ENCODE measurements around the gene SPOCK3. TPM values are rescaled to one million over a fixed set of nuclear protein-coding genes. Genes with fewer than 3 reads are reported as not detected.

The SPOCK3 gene
- polyA plus RNA-seq, 3 donors = 0.31 to 1.9 (median 1.2) TPM

DNA sequence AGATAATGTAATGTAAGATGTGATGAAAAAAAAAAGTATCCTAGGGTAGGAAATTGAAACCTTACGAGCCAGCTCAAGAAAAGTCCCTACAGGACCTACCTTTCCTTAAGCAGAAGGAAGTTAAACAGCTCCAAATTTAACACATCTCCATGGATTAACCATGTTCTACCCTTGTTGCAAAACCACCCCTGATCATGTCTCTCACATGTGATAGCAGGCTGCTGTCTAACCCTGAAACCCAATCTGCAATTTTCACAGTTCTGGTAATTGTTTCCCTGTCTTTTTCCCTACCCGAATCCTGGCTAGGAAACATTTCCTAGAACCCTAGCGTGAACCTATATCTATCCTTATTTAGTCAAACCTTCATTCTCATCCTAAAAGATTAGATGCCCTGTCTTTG, 198.9 kb downstream of the SPOCK3 start:
- H3K36me3 ChIP-seq (replicated peaks in 1 of 2; ENCODE audit: control insufficient read depth in 1 of 2, insufficient read depth in 2 of 2, low read length in 2 of 2) = no peaks in the 10 kb centered on the region
- no peak overlapping the region for H3K27ac Mint-ChIP-seq
- H3K4me3 ChIP-seq (replicated peaks in 1 of 3; ENCODE audit: low read depth in 2 of 3, low read length in 3 of 3) = no peak overlapping the region
- DNase-seq = no peak
- H2AFZ ChIP-seq (ENCODE audit: insufficient read depth, low read depth, low read length, poor library complexity, severe bottlenecking) = no peak overlapping the region
- no peaks in the 10 kb centered on the region for H3K4me1 ChIP-seq (ENCODE audit: control insufficient read depth in 1 of 2, insufficient read depth in 2 of 2, low read length in 2 of 2)
- H3K4me3 Mint-ChIP-seq = no peak overlapping the region
- peaks cover 0 to 1% (median 1%) of the 10 kb centered on the region in 3 donors for H3K27me3 Mint-ChIP-seq (ENCODE audit: low read depth in 3 of 3)
- 88% methylated on average over 3 of the region's 3 CpGs for WGBS (ENCODE audit: insufficient coverage)
- H3K27ac ChIP-seq (ENCODE audit: low read depth in 1 of 2, low read length in 2 of 2) = no peak overlapping the region
- H3K9me3 Mint-ChIP-seq = peaks cover 0 to 5% (median 0%) of the 10 kb centered on the region in 7 donors
- H3K79me2 ChIP-seq (ENCODE audit: insufficient read depth, low read length) = no peaks in the 10 kb centered on the region
- TF ChIP-seq, protein P1, sequence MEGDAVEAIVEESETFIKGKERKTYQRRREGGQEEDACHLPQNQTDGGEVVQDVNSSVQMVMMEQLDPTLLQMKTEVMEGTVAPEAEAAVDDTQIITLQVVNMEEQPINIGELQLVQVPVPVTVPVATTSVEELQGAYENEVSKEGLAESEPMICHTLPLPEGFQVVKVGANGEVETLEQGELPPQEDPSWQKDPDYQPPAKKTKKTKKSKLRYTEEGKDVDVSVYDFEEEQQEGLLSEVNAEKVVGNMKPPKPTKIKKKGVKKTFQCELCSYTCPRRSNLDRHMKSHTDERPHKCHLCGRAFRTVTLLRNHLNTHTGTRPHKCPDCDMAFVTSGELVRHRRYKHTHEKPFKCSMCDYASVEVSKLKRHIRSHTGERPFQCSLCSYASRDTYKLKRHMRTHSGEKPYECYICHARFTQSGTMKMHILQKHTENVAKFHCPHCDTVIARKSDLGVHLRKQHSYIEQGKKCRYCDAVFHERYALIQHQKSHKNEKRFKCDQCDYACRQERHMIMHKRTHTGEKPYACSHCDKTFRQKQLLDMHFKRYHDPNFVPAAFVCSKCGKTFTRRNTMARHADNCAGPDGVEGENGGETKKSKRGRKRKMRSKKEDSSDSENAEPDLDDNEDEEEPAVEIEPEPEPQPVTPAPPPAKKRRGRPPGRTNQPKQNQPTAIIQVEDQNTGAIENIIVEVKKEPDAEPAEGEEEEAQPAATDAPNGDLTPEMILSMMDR (IDR thresholded peaks at IDR 0.05) = no peak
- H3K9me3 ChIP-seq (replicated peaks in 1 of 2; ENCODE audit: control insufficient read depth in 1 of 2, insufficient read depth in 1 of 2, low read length in 2 of 2) = peaks cover 0 to 3% of the 10 kb centered on the region in 2 donors
- H3K27me3 ChIP-seq (ENCODE audit: control insufficient read depth in 2 of 2, insufficient read depth in 2 of 2, low read length in 2 of 2) = no peaks in the 10 kb centered on the region
- no peaks in the 10 kb centered on the region for H4K20me1 ChIP-seq (ENCODE audit: insufficient read depth, low read length)
- intact Hi-C loops (cut with micrococcal nuclease) = no loop called here
- no peaks in the 10 kb centered on the region for H3K36me3 Mint-ChIP-seq
- H3K4me2 ChIP-seq (replicated peaks; ENCODE audit: extremely low read depth, low read length, poor library complexity, severe bottlenecking) = no peak overlapping the region
- no peaks in the 10 kb centered on the region for H3K4me1 Mint-ChIP-seq
- no peak overlapping the region for H3K9ac ChIP-seq (ENCODE audit: insufficient read depth, low read length, poor library complexity, severe bottlenecking)

DNA sequence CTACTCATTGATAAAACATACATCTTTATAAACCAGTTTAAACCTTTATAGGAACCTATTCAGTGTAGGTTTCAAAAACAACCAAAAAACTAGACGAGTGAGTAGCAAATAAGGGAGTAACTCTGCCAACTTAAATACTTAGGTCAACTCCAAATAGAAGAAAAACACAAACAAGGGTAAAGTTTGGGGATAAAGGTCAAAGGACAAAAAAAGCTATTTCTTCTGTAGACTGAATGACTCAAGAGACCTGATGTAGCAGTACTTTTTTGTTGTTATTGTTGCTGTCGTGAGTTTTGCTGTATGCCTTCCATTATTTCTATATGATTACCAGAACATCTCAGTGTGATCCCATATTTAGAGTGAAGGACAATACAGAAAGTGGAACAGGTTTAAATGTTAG, 199.3 kb downstream of the SPOCK3 start:
- Histone ChIP-seq H3K79me2 (ENCODE audit: insufficient read depth, low read length) (no peaks in the 10 kb centered on the region), H3K27ac (ENCODE audit: low read depth in 1 of 2, low read length in 2 of 2) (no peak overlapping the region), H4K20me1 (ENCODE audit: insufficient read depth, low read length) (no peaks in the 10 kb centered on the region), H3K9ac (ENCODE audit: insufficient read depth, low read length, poor library complexity, severe bottlenecking) (no peak overlapping the region), H3K4me2 (replicated peaks; ENCODE audit: extremely low read depth, low read length, poor library complexity, severe bottlenecking) (no peak overlapping the region), H3K4me1 (ENCODE audit: control insufficient read depth in 1 of 2, insufficient read depth in 2 of 2, low read length in 2 of 2) (no peaks in the 10 kb centered on the region), H3K4me3 (replicated peaks in 1 of 3; ENCODE audit: low read depth in 2 of 3, low read length in 3 of 3) (no peak overlapping the region), H2AFZ (ENCODE audit: insufficient read depth, low read depth, low read length, poor library complexity, severe bottlenecking) (no peak overlapping the region), H3K9me3 (replicated peaks in 1 of 2; ENCODE audit: control insufficient read depth in 1 of 2, insufficient read depth in 1 of 2, low read length in 2 of 2) (peaks cover 0 to 3% of the 10 kb centered on the region in 2 donors), H3K27me3 (ENCODE audit: control insufficient read depth in 2 of 2, insufficient read depth in 2 of 2, low read length in 2 of 2) (no peaks in the 10 kb centered on the region), H3K36me3 (replicated peaks in 1 of 2; ENCODE audit: control insufficient read depth in 1 of 2, insufficient read depth in 2 of 2, low read length in 2 of 2) (no peaks in the 10 kb centered on the region)
- Mint-ChIP-seq H3K27ac (no peak overlapping the region), H3K9me3 (peaks cover 0 to 5% (median 0%) of the 10 kb centered on the region in 7 donors), H3K27me3 (ENCODE audit: low read depth in 3 of 3) (peaks cover 0 to 1% (median 1%) of the 10 kb centered on the region in 3 donors), H3K4me3 (no peak overlapping the region), H3K4me1 (no peaks in the 10 kb centered on the region), H3K36me3 (no peaks in the 10 kb centered on the region)
- no CpG with 5 or more reads among the region's 2 CpGs for WGBS (ENCODE audit: insufficient coverage)
- TF ChIP-seq, protein P1 (IDR thresholded peaks at IDR 0.05) = no peak
- no peak for DNase-seq
- intact Hi-C loops (cut with micrococcal nuclease) = no loop called here

Measured in CD14-positive monocyte (primary cell).